ENCODE measurements around the gene GPM6B. TPM values are rescaled to one million over a fixed set of nuclear protein-coding genes. Genes with fewer than 3 reads are reported as not detected.

Gene GPM6B
- total RNA-seq, 2 donors from 2014 or later, result 9.0 to 14.2 TPM

- DNase-seq (ENCODE audit: low spot score), result no peak
Measured at GRCh38 chrX:13750204-13750603, 66.7 kb downstream of the GPM6B start.

GRCh38 chrX:13748486-13748885 lies 68.4 kb downstream of the GPM6B start:
- no peak overlapping the region for H3K4me3 ChIP-seq
- no peak overlapping the region for H3K27ac ChIP-seq
- no peak for DNase-seq (ENCODE audit: low spot score)
- H3K9me3 ChIP-seq, result no peaks in the 10 kb centered on the region
- H3K36me3 ChIP-seq, result peaks cover 17% of the 10 kb centered on the region
- no peaks in the 10 kb centered on the region for H3K4me1 ChIP-seq
- no peak for TF ChIP-seq CTCF (IDR thresholded peaks at IDR 0.05)
- no peaks in the 10 kb centered on the region for H3K27me3 ChIP-seq

More at GRCh38 chrX:13750204-13750603, 66.7 kb downstream of the GPM6B start:
- Histone ChIP-seq H3K4me1 (no peaks in the 10 kb centered on the region), H3K27me3 (no peaks in the 10 kb centered on the region), H3K9me3 (no peaks in the 10 kb centered on the region), H3K27ac (no peak overlapping the region), H3K4me3 (no peak overlapping the region), H3K36me3 (peaks cover 17% of the 10 kb centered on the region)
- peak in 1 of 2 donors; percentile 63 for TF ChIP-seq CTCF (IDR thresholded peaks at IDR 0.05)

GRCh38 chrX:13747836-13748235 lies 69.1 kb downstream of the GPM6B start:
- H3K4me3 ChIP-seq, result no peak overlapping the region
- no peaks in the 10 kb centered on the region for H3K27me3 ChIP-seq
- no peaks in the 10 kb centered on the region for H3K4me1 ChIP-seq
- DNase-seq (ENCODE audit: low spot score), result no peak
- H3K27ac ChIP-seq, result no peak overlapping the region
- TF ChIP-seq CTCF (IDR thresholded peaks at IDR 0.05), result peak; percentile 30 to 33
- no peaks in the 10 kb centered on the region for H3K9me3 ChIP-seq
- H3K36me3 ChIP-seq, result peaks cover 17% of the 10 kb centered on the region

- H3K27ac ChIP-seq, result no peak overlapping the region
- H3K36me3 ChIP-seq, result no peaks in the 10 kb centered on the region
- no peak overlapping the region for H3K4me3 ChIP-seq
- no peaks in the 10 kb centered on the region for H3K9me3 ChIP-seq
- no peaks in the 10 kb centered on the region for H3K27me3 ChIP-seq
- no peak for DNase-seq (ENCODE audit: low spot score)
- H3K4me1 ChIP-seq, result no peaks in the 10 kb centered on the region
- no peak for TF ChIP-seq CTCF (IDR thresholded peaks at IDR 0.05)
Measured at GRCh38 chrX:13742397-13743176, 74.3 kb downstream of the GPM6B start.

GRCh38 chrX:13741695-13742094 lies 75.2 kb downstream of the GPM6B start:
- no peaks in the 10 kb centered on the region for H3K36me3 ChIP-seq
- no peaks in the 10 kb centered on the region for H3K9me3 ChIP-seq
- no peaks in the 10 kb centered on the region for H3K27me3 ChIP-seq
- H3K4me1 ChIP-seq, result no peaks in the 10 kb centered on the region
- H3K27ac ChIP-seq, result no peak overlapping the region
- no peak overlapping the region for H3K4me3 ChIP-seq
- no peak for TF ChIP-seq CTCF (IDR thresholded peaks at IDR 0.05)
- DNase-seq (ENCODE audit: low spot score), result no peak

All from right atrium auricular region (tissue), 2 donors.